Neuronal stem cell (in vitro differentiated cells): ENCODE measurements around the gene FAM241A. TPM values are rescaled to one million over a fixed set of nuclear protein-coding genes. Genes with fewer than 3 reads are reported as not detected.

Source experiments
- DNase-seq: peaks from one replicate; pipeline ENCODE4 v3.0.0-alpha.2; 2013; ENCODE audit warnings: low spot score
- H2AFZ ChIP-seq: one replicate; pipeline ENCODE4 v1.6.1; 2013; ENCODE audit warnings: mild to moderate bottlenecking, low read length, inconsistent platforms
- H2AK5ac ChIP-seq: 2 replicates; pipeline ENCODE4 v1.6.1; 2013; ENCODE audit warnings: low read depth, mild to moderate bottlenecking, inconsistent platforms, low read length, moderate library complexity, mixed read lengths
- H2BK120ac ChIP-seq: 2 replicates; pipeline ENCODE4 v1.6.1; 2013; ENCODE audit warnings: low read depth, mild to moderate bottlenecking, inconsistent platforms, low read length, moderate library complexity, mixed read lengths
- H2BK12ac ChIP-seq: one replicate; pipeline ENCODE4 v1.6.1; 2013; ENCODE audit warnings: low read length, inconsistent platforms
- H2BK15ac ChIP-seq: 2 replicates; pipeline ENCODE4 v1.6.1; 2013; ENCODE audit warnings: mild to moderate bottlenecking, low read length, inconsistent platforms, mixed read lengths
- H2BK5ac ChIP-seq: one replicate; pipeline ENCODE4 v1.6.1; 2013; ENCODE audit warnings: inconsistent platforms, mild to moderate bottlenecking, low read length, moderate library complexity
- H3K14ac ChIP-seq: one replicate; pipeline ENCODE4 v1.6.1; 2013; ENCODE audit warnings: low read length, inconsistent platforms
- H3K18ac ChIP-seq: 2 replicates; pipeline ENCODE4 v1.6.1; 2013; ENCODE audit warnings: low read length, inconsistent platforms
- H3K23ac ChIP-seq: 2 replicates; pipeline ENCODE4 v1.6.1; 2013; ENCODE audit warnings: low read depth, mild to moderate bottlenecking, mixed read lengths, low read length, inconsistent platforms; ENCODE audit not compliant: poor library complexity
- H3K27ac ChIP-seq: replicated peaks from 3 replicates; pipeline ENCODE4 v1.5.1; 2013; ENCODE audit warnings: low read length, inconsistent platforms
- H3K27me3 ChIP-seq, 3 experiments: 2 replicates each; pipeline ENCODE4 v1.6.1; 2013; ENCODE audit warnings: low read length in 3 of 3, mild to moderate bottlenecking in 2 of 3, inconsistent platforms in 1 of 3, low read depth in 1 of 3, mixed read lengths in 1 of 3, moderate library complexity in 1 of 3; ENCODE audit not compliant: control insufficient read depth in 3 of 3, insufficient read depth in 3 of 3
- H3K36me3 ChIP-seq, 2 donors: replicated peaks in 1 of 2; 2 replicates each; pipeline ENCODE4 v1.6.1; 2013; ENCODE audit warnings: low read length in 2 of 2; ENCODE audit not compliant: control insufficient read depth in 2 of 2, insufficient read depth in 2 of 2
- H3K4ac ChIP-seq: 2 replicates; pipeline ENCODE4 v1.6.1; 2013; ENCODE audit warnings: inconsistent platforms, mild to moderate bottlenecking, low read length, moderate library complexity
- H3K4me1 ChIP-seq, 2 donors: 1 replicate in 1 of 2; 2 replicates in 1 of 2; pipeline ENCODE4 v1.6.1; 2013; ENCODE audit warnings: low read length in 2 of 2, low read depth in 1 of 2; ENCODE audit not compliant: control insufficient read depth in 2 of 2, insufficient read depth in 1 of 2
- H3K4me2 ChIP-seq: one replicate; pipeline ENCODE4 v1.6.1; 2013; ENCODE audit warnings: mild to moderate bottlenecking, low read length, inconsistent platforms; ENCODE audit not compliant: insufficient read depth, poor library complexity, severe bottlenecking
- H3K4me3 ChIP-seq, 2 donors: 2 replicates each; pipeline ENCODE4 v1.5.1; 2013; ENCODE audit warnings: low read length in 2 of 2, mild to moderate bottlenecking in 2 of 2, inconsistent platforms in 1 of 2, moderate library complexity in 1 of 2
- H3K79me1 ChIP-seq: one replicate; pipeline ENCODE4 v1.6.1; 2013; ENCODE audit warnings: low read depth, mild to moderate bottlenecking, inconsistent platforms, low read length, moderate library complexity
- H3K9ac ChIP-seq: one replicate; pipeline ENCODE4 v1.6.1; 2013; ENCODE audit warnings: mild to moderate bottlenecking, low read depth, low read length, inconsistent platforms; ENCODE audit not compliant: poor library complexity
- H3K9me3 ChIP-seq, 2 donors: replicated peaks in 1 of 2; 2 replicates each; pipeline versions ENCODE3 to v1.6.1; 2013; ENCODE audit warnings: low read length in 2 of 2, mild to moderate bottlenecking in 2 of 2, inconsistent platforms in 1 of 2, low read depth in 1 of 2, mixed read lengths in 1 of 2, moderate library complexity in 1 of 2; ENCODE audit not compliant: control insufficient read depth in 2 of 2, insufficient read depth in 1 of 2
- H4K8ac ChIP-seq: one replicate; pipeline ENCODE4 v1.6.1; 2013; ENCODE audit warnings: low read depth, mild to moderate bottlenecking, inconsistent platforms, low read length, moderate library complexity
- H4K91ac ChIP-seq: one replicate; pipeline ENCODE4 v1.6.1; 2013; ENCODE audit warnings: low read length, low read depth, mild to moderate bottlenecking, inconsistent platforms; ENCODE audit not compliant: poor library complexity
- WGBS, 2 donors: extraction: QIAGEN DNeasy Blood & Tissue Kit; methylation state at CpG; one replicate each; pipeline ENCODE4 v1.1.7; 2013; ENCODE audit warnings: missing lambda C conversion rate in 2 of 2, mixed read lengths in 1 of 2; ENCODE audit not compliant: insufficient read length in 2 of 2, insufficient replicate concordance in 1 of 2; ENCODE audit errors: extremely low coverage in 2 of 2; 5-methylcytosine and 5-hydroxymethylcytosine counted together
- polyA plus RNA-seq, 2 experiments: library from polyadenylated mRNA; stranded (reverse); fragments of 200-250 nt; gene quantifications; one replicate each; pipeline ENCODE4 v1.2.3, GENCODE V29; 2013

Gene FAM241A
- 0.07 TPM for polyA plus RNA-seq (2013, experiment 1 of 2)
- polyA plus RNA-seq (2013, experiment 2 of 2) = 0.04 TPM

DNA sequence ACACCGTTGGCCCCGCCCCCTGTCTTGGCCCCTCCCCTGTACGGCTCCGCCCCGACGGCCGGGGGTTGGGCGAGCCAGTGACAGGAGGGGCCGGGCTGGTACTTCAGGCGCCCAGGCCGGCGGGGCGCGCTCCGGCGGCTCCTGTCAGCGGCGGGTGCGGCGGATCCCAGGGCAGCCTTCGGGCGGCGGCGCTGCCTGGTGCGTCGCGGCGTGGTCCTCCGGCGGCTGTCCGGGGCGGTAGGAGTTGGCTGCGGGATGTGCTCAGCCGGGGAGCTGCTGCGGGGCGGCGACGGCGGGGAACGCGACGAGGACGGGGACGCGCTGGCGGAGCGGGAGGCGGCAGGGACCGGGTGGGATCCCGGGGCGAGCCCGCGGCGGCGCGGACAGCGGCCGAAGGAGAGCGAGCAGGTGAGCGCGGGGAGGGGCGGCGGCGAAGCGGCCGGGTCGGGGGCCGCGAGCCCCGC, at the start of gene FAM241A:
Gene FAM241A (plus strand): TSS at position 129 of the 464 bp plus-strand sequence. CDS start 127 bp downstream, at position 256.
- Histone ChIP-seq H3K9ac (peak within 1 kb of the TSS; percentile 86), H2BK120ac (no peak within 1 kb of the TSS), H3K4me1 (no peaks in the 10 kb centered on the region), H2BK15ac (no peak within 1 kb of the TSS), H3K14ac (peak within 1 kb of the TSS; percentile 98), H3K4ac (no peak within 1 kb of the TSS), H3K27me3 (peaks cover 0 to 42% (median 11%) of the 10 kb centered on the region in 3 experiments), H3K79me1 (no peaks in the 10 kb centered on the region), H4K8ac (peak within 1 kb of the TSS; percentile 17), H3K23ac (peak within 1 kb of the TSS; percentile 91), H2BK12ac (peak within 1 kb of the TSS; percentile 84), H2BK5ac (no peak within 1 kb of the TSS), H3K9me3 (no peaks in the 10 kb centered on the region), H3K4me2 (peak within 1 kb of the TSS; percentile 91), H3K27ac (no peak within 1 kb of the TSS), H3K36me3 (no peaks in the 10 kb centered on the region), H2AK5ac (no peak within 1 kb of the TSS), H2AFZ (peak within 1 kb of the TSS; percentile 97), H3K4me3 (peak within 1 kb of the TSS; percentile 51 to 92), H4K91ac (no peak within 1 kb of the TSS), H3K18ac (peak within 1 kb of the TSS; percentile 80)
- peak; percentile 66 for DNase-seq
- no CpG with 5 or more reads among the region's 70 CpGs for WGBS, 2 donors

DNA sequence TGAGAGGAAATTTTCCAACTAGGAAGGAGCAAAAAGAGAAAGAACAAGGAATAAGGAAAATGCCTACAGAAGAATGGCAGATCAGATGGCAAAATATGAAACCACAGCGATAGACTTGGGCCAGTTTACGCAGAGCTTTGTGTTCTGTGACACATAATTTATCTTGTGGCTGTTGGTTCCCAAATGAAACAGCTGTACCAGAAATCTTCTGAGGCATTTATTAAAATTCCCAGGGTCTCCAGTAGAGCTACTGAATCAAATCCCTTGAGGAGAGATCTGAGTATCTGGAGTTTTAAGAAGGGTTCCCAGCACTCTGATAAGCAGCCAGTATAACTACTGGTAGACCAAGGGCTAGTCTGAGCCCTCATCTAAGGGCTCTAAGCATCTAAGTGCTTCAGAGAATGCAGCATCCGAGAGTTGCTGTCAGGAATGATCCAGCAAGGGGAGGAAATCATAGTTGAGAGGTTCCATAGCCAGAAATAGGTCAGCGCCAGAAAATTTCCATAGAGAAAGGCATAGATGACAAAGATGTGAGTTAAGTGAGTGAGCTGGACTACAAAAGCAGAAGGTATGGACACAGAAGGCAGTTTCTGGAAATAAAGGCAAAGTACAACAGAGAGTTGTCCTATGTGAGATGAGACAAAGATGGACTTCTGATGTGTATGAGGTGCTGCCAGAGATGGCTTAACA, 46.3 kb upstream of the FAM241A start:
- Histone ChIP-seq H3K4me2 (no peak overlapping the region), H3K4me3 (no peak overlapping the region)

DNA sequence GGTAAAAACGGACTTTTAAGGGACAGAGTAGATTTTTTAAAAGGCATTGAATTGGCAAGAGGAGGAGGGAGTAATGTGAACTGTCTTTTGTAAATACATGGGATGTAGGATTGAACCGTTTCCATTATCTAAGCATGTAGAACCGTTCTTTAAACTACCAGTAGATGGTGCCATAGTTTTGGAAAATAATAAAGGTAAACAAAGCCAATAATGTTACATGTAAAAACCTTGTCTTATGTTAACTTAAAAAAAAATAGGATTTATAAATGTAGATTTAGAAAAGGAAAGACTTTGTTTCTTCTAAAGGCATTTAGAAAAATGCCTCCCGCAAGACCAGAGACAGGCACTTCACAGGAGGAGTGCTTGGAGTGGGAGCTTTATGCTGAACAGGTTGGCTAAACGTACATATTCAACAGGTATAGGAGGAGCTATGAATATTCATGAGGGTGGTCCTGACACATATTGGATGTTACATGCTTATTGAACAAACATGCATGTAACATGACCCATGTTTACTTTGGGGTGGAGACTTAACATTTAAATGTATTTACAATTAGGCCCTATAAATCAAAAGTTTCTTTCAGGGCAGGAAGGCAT, 45.5 kb upstream of the FAM241A start:
- peak overlapping the region; percentile 1 for H2AFZ ChIP-seq
- no peaks in the 10 kb centered on the region for H3K9me3 ChIP-seq
- H3K4me2 ChIP-seq = no peak overlapping the region
- H2BK12ac ChIP-seq = no peak overlapping the region
- no peak overlapping the region for H2AK5ac ChIP-seq
- H2BK15ac ChIP-seq = no peak overlapping the region
- H3K4me3 ChIP-seq = no peak overlapping the region
- H3K27ac ChIP-seq = no peak overlapping the region
- H3K14ac ChIP-seq = no peak overlapping the region
- H3K18ac ChIP-seq = no peak overlapping the region
- H2BK5ac ChIP-seq = no peak overlapping the region
- no peak overlapping the region for H4K91ac ChIP-seq
- no peak overlapping the region for H3K23ac ChIP-seq
- H3K36me3 ChIP-seq = no peaks in the 10 kb centered on the region
- no peak overlapping the region for H3K9ac ChIP-seq
- no peak overlapping the region for H4K8ac ChIP-seq
- H3K79me1 ChIP-seq = no peaks in the 10 kb centered on the region
- H3K27me3 ChIP-seq = no peaks in the 10 kb centered on the region
- WGBS, 2 donors = no CpG with 5 or more reads among the region's 5 CpGs
- H3K4me1 ChIP-seq = no peaks in the 10 kb centered on the region
- no peak overlapping the region for H2BK120ac ChIP-seq
- DNase-seq = peak; percentile 31
- H3K4ac ChIP-seq = no peak overlapping the region

More for the DNA sequence above, 46.3 kb upstream of the FAM241A start:
- no peaks in the 10 kb centered on the region for H3K27me3 ChIP-seq
- no peak overlapping the region for H3K9ac ChIP-seq
- H2BK120ac ChIP-seq = no peak overlapping the region
- no CpG with 5 or more reads among the region's 4 CpGs for WGBS, 2 donors
- no peaks in the 10 kb centered on the region for H3K36me3 ChIP-seq
- H2AFZ ChIP-seq = peak overlapping the region; percentile 1
- H2BK12ac ChIP-seq = no peak overlapping the region
- no peak overlapping the region for H2AK5ac ChIP-seq
- no peak overlapping the region for H3K23ac ChIP-seq
- no peak for DNase-seq
- H2BK15ac ChIP-seq = no peak overlapping the region
- H3K14ac ChIP-seq = no peak overlapping the region
- no peak overlapping the region for H3K4ac ChIP-seq
- no peaks in the 10 kb centered on the region for H3K79me1 ChIP-seq
- H4K8ac ChIP-seq = no peak overlapping the region
- no peak overlapping the region for H3K18ac ChIP-seq
- H2BK5ac ChIP-seq = no peak overlapping the region
- no peak overlapping the region for H4K91ac ChIP-seq
- no peaks in the 10 kb centered on the region for H3K4me1 ChIP-seq
- no peaks in the 10 kb centered on the region for H3K9me3 ChIP-seq
- no peak overlapping the region for H3K27ac ChIP-seq

DNA sequence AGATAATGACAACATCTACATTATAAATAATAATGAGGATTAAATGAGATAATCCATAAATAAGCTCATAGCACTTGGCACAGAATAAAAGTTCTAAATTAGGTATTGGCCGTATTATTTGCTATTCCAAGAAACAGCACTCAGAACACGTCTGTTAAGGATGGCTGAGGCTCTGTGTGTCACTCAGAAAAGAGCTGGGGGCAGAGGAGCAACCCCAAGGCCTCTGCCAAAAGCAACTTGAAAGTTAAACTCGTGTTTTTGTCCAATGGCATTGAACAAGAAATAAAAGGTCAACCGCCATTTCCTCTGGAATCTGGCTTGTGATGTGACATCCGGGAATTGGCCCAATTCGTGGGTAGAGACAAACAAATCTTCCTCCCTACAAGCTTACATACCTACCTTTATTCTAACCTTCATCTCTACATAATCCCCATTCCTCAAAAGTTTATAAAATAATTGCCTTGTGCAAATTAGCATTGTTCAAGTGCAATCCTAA, 42.3 kb upstream of the FAM241A start:
- H3K4ac ChIP-seq = no peak overlapping the region

More for the DNA sequence above, 42.3 kb upstream of the FAM241A start:
- Histone ChIP-seq H2AFZ (no peak overlapping the region), H3K79me1 (no peaks in the 10 kb centered on the region), H3K4me3 (no peak overlapping the region), H2BK120ac (no peak overlapping the region), H3K18ac (no peak overlapping the region), H3K4me2 (no peak overlapping the region), H2AK5ac (no peak overlapping the region), H3K14ac (no peak overlapping the region), H3K9me3 (no peaks in the 10 kb centered on the region), H4K8ac (no peak overlapping the region), H2BK5ac (no peak overlapping the region), H3K4me1 (no peaks in the 10 kb centered on the region), H3K27me3 (no peaks in the 10 kb centered on the region), H3K9ac (no peak overlapping the region), H2BK12ac (no peak overlapping the region), H3K27ac (no peak overlapping the region), H3K36me3 (no peaks in the 10 kb centered on the region), H2BK15ac (no peak overlapping the region), H3K23ac (no peak overlapping the region), H4K91ac (no peak overlapping the region)
- no CpG with 5 or more reads among the region's 6 CpGs for WGBS, 2 donors
- no peak for DNase-seq
